ENCODE measurements around the gene EIF4E1B. TPM values are rescaled to one million over a fixed set of nuclear protein-coding genes. Genes with fewer than 3 reads are reported as not detected.

EIF4E1B gene
- total RNA-seq, 8 experiments from 2014 or later: 0.31 to 1.3 (median 0.56) TPM

GRCh38 chr5:176694631-176695030, 64.2 kb downstream of the EIF4E1B start:
- 40 to 100% (median 78%) methylated on average over 1 to 5 of the region's 9 CpGs; no CpG with 5 or more reads in 3 of the 10 experiments for WGBS, 10 experiments
- in situ Hi-C loops (cut with MboI; ENCODE audit: low pct_unique_long_range_greater_than_20kb in 2 of 9, low sequenced_read_pairs in 9 of 9, unreplicated experiment in 9 of 9): no loop called here
- no peak overlapping the region for H3K27ac ChIP-seq
- no peak overlapping the region for H3K4me3 ChIP-seq
- ATAC-seq (replicated peaks in 6 of 8): no peak
- peaks cover 36 to 44% of the 10 kb centered on the region in 2 donors for H3K4me1 ChIP-seq (replicated peaks in 1 of 2)

- peak in 3 of 8 experiments; percentile 31 to 84 (median 51) for ATAC-seq (replicated peaks in 6 of 8)
- 0 to 100% (median 76%) methylated on average over 1 to 7 of the region's 8 CpGs; no CpG with 5 or more reads in 4 of the 10 experiments for WGBS, 10 experiments
- in situ Hi-C loops (cut with MboI; ENCODE audit: low pct_unique_long_range_greater_than_20kb in 2 of 9, low sequenced_read_pairs in 9 of 9, unreplicated experiment in 9 of 9): no loop called here
- H3K4me1 ChIP-seq (replicated peaks in 1 of 2): peaks cover 40 to 44% of the 10 kb centered on the region in 2 donors
- H3K27ac ChIP-seq: no peak overlapping the region
- no peak overlapping the region for H3K4me3 ChIP-seq
Observed at GRCh38 chr5:176695073-176695472, 64.6 kb downstream of the EIF4E1B start.

Other genes starting within 250 kb of the EIF4E1B start
- 10 to 100 TPM; 14.6 to 95.0 (median 22.7) TPM for gene NOP16, start 242.1 kb upstream of the EIF4E1B start, total RNA-seq
- gene HIGD2A, start 241.9 kb upstream of the EIF4E1B start, total RNA-seq: 100 to 1,000 TPM in 7 of 8 experiments, 10 to 100 TPM in 1; 91.0 to 169 (median 125) TPM
- 100 to 1,000 TPM in 2 of 8 experiments, 10 to 100 TPM in 6; 60.6 to 245 (median 89.7) TPM for gene CLTB, start 214.1 kb upstream of the EIF4E1B start, total RNA-seq
- 10 to 100 TPM; 22.1 to 86.5 (median 44.7) TPM for gene FAF2, start 182.3 kb upstream of the EIF4E1B start, total RNA-seq
- 10 to 100 TPM; 16.6 to 66.4 (median 36.7) TPM for gene RNF44, start 93.3 kb upstream of the EIF4E1B start, total RNA-seq
- gene CDHR2, start 81.3 kb upstream of the EIF4E1B start, total RNA-seq: under 1 TPM in 7 of 8 experiments, not detected in 1; 0.05 to 0.96 (median 0.60) TPM
- 10 to 100 TPM in 5 of 8 experiments, 1 to 10 TPM in 3; 1.1 to 39.6 (median 29.2) TPM for gene GPRIN1, start 20.5 kb upstream of the EIF4E1B start, total RNA-seq
- gene SNCB, start 141 bp upstream of the EIF4E1B start, total RNA-seq: 10 to 100 TPM in 1 of 8 experiments, 1 to 10 TPM in 3, under 1 TPM in 2, not detected in 2; 0.58 to 10.8 (median 3.9) TPM
- 10 to 100 TPM; 16.5 to 62.7 (median 25.1) TPM for gene TSPAN17, start 16.8 kb downstream of the EIF4E1B start, total RNA-seq
- 1 to 10 TPM in 4 of 8 experiments, under 1 TPM in 4; 0.22 to 4.4 (median 0.92) TPM for gene UNC5A, start 179.9 kb downstream of the EIF4E1B start, total RNA-seq